Measurements from ENCODE around the gene ADCY4. TPM values are rescaled to one million over a fixed set of nuclear protein-coding genes. Genes with fewer than 3 reads are reported as not detected.

Gene ADCY4
- total and polyA plus RNA-seq, 2 of the 13 experiments (the other 11 are each of a cell fraction or from before 2014, with no cell fraction given), result 0.03 TPM; not detected in 1

- TF ChIP-seq PREB (CRISPR knock-in tag; IDR thresholded peaks at IDR 0.05) (no peak), SRSF9 (IDR thresholded peaks at IDR 0.05; ENCODE audit: borderline replicate concordance, insufficient read depth, low read depth, low read length, poor library complexity, severe bottlenecking) (no peak), FUBP1 (CRISPR knock-in tag; IDR thresholded peaks at IDR 0.05; ENCODE audit: borderline replicate concordance) (0 out of 2 replicates have a peak, but pooled peaks have one; percentile 59), ATM (IDR thresholded peaks at IDR 0.05; ENCODE audit: borderline replicate concordance) (no peak), ZNF577 (CRISPR knock-in tag; IDR thresholded peaks at IDR 0.05; ENCODE audit: borderline replicate concordance, low read depth) (no peak), ZNF431 (CRISPR knock-in tag; IDR thresholded peaks at IDR 0.05; ENCODE audit: borderline replicate concordance, low read depth) (no peak), HHEX (CRISPR knock-in tag; IDR thresholded peaks at IDR 0.05) (no peak), PAX8 (CRISPR knock-in tag; IDR thresholded peaks at IDR 0.05; ENCODE audit: borderline replicate concordance) (0 out of 2 replicates have a peak, but pooled peaks have one; percentile 35), ZNF383 (CRISPR knock-in tag; IDR thresholded peaks at IDR 0.05; ENCODE audit: borderline replicate concordance) (0 out of 2 replicates have a peak, but pooled peaks have one; percentile 59), EP300 (IDR thresholded peaks at IDR 0.05; ENCODE audit: low read depth in 2 of 2, low read length in 2 of 2) (no peak), EP300 (CRISPR knock-in tag; IDR thresholded peaks at IDR 0.05; ENCODE audit: borderline replicate concordance) (0 out of 2 replicates have a peak, but pooled peaks have one; percentile 15), CCAR2 (optimal IDR thresholded peaks at IDR 0.05; ENCODE audit: low read depth, low read length) (no peak), NR2F1 (CRISPR knock-in tag; IDR thresholded peaks at IDR 0.05) (no peak), SSRP1 (CRISPR knock-in tag; IDR thresholded peaks at IDR 0.05) (no peak)
- TF ChIP-seq, protein P1, sequence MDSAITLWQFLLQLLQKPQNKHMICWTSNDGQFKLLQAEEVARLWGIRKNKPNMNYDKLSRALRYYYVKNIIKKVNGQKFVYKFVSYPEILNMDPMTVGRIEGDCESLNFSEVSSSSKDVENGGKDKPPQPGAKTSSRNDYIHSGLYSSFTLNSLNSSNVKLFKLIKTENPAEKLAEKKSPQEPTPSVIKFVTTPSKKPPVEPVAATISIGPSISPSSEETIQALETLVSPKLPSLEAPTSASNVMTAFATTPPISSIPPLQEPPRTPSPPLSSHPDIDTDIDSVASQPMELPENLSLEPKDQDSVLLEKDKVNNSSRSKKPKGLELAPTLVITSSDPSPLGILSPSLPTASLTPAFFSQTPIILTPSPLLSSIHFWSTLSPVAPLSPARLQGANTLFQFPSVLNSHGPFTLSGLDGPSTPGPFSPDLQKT (CRISPR knock-in tag; IDR thresholded peaks at IDR 0.05; ENCODE audit: borderline replicate concordance), result no peak
- TF ChIP-seq, protein P2, sequence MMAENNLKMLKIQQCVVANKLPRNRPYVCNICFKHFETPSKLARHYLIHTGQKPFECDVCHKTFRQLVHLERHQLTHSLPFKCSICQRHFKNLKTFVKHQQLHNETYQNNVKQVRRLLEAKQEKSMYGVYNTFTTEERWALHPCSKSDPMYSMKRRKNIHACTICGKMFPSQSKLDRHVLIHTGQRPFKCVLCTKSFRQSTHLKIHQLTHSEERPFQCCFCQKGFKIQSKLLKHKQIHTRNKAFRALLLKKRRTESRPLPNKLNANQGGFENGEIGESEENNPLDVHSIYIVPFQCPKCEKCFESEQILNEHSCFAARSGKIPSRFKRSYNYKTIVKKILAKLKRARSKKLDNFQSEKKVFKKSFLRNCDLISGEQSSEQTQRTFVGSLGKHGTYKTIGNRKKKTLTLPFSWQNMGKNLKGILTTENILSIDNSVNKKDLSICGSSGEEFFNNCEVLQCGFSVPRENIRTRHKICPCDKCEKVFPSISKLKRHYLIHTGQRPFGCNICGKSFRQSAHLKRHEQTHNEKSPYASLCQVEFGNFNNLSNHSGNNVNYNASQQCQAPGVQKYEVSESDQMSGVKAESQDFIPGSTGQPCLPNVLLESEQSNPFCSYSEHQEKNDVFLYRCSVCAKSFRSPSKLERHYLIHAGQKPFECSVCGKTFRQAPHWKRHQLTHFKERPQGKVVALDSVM (CRISPR knock-in tag; IDR thresholded peaks at IDR 0.05), result no peak
- TF ChIP-seq, protein P3, sequence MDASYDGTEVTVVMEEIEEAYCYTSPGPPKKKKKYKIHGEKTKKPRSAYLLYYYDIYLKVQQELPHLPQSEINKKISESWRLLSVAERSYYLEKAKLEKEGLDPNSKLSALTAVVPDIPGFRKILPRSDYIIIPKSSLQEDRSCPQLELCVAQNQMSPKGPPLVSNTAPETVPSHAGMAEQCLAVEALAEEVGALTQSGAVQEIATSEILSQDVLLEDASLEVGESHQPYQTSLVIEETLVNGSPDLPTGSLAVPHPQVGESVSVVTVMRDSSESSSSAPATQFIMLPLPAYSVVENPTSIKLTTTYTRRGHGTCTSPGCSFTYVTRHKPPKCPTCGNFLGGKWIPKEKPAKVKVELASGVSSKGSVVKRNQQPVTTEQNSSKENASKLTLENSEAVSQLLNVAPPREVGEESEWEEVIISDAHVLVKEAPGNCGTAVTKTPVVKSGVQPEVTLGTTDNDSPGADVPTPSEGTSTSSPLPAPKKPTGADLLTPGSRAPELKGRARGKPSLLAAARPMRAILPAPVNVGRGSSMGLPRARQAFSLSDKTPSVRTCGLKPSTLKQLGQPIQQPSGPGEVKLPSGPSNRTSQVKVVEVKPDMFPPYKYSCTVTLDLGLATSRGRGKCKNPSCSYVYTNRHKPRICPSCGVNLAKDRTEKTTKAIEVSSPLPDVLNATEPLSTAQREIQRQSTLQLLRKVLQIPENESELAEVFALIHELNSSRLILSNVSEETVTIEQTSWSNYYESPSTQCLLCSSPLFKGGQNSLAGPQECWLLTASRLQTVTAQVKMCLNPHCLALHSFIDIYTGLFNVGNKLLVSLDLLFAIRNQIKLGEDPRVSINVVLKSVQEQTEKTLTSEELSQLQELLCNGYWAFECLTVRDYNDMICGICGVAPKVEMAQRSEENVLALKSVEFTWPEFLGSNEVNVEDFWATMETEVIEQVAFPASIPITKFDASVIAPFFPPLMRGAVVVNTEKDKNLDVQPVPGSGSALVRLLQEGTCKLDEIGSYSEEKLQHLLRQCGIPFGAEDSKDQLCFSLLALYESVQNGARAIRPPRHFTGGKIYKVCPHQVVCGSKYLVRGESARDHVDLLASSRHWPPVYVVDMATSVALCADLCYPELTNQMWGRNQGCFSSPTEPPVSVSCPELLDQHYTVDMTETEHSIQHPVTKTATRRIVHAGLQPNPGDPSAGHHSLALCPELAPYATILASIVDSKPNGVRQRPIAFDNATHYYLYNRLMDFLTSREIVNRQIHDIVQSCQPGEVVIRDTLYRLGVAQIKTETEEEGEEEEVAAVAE (CRISPR knock-in tag; IDR thresholded peaks at IDR 0.05; ENCODE audit: borderline replicate concordance), result no peak
These were observed 61.4 kb downstream of the ADCY4 start (continued) for GRCh38 chr14:24273422-24273998.

Measured in HepG2 (cell line).